HG03575 (cell line): ENCODE results near the gene HNRNPUL2.

Experiments used
- ATAC-seq: cut with Tn5 transposase; IDR thresholded peaks from one replicate; pipeline ENCODE4 v1.9.1; 2021; ENCODE audit not compliant: unreplicated experiment, insufficient number of reproducible peaks, low FRiP score; ENCODE audit errors: extremely low read depth

HNRNPUL2 gene

DNA sequence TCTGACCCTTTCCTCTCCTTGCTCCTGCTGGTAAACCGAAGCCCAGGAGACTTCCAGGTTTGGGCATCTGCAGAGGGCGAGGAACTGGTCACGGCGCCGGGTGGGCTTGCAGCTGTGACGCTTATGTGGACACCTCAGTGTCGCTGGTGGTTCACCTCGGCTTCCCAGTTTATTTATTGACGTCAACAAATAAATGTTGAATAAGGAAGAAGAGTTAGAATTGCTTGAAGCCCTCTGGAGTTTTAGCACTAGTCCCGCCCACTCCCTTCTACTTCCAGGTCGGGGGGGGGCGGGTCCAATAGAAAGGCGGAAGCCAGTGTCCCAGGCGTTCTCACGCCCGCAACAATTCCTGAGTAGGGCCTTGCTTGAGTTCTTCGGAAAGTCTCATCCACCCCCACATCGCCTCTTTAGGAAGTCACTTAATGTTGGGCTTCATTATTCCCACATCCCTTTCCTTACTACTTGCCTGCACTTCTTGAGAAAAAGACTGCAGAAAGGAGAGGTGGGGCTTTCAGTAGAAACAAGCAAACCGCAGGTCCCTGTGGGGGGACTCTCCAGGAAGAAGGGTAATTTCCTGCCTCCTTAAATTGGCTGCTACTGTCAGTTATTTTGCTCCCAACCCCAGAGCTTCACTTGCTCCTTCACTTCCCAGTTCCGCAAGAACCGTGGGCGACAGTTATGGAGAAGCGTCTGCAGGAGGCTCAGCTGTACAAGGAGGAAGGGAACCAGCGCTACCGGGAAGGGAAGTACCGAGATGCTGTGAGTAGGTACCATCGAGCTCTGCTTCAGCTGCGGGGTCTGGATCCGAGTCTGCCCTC is 1.1 kb upstream of the HNRNPUL2 start, which contains the start of gene TTC9C:
TSS of gene TTC9C (plus strand) at position 316 of the 818 bp plus-strand sequence. CDS start at position 679, 363 bp downstream.
- peak; percentile 4 for ATAC-seq

DNA sequence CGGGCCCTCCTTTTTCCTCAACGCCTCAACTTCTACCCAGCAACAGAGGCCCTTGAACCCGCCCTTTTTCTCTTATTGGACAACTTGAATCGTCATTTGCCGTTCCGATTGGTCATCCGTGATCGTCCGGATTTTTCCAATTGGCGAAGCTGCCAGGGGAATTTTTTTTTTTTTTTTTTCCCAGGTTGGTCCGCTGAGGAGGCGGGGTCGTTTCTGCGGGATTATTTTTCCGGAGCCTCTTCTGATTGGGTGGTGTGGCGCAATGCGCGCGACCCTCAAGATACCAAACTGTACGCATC is 564 bp upstream of the HNRNPUL2 start:
- ATAC-seq: peak; percentile 43

DNA sequence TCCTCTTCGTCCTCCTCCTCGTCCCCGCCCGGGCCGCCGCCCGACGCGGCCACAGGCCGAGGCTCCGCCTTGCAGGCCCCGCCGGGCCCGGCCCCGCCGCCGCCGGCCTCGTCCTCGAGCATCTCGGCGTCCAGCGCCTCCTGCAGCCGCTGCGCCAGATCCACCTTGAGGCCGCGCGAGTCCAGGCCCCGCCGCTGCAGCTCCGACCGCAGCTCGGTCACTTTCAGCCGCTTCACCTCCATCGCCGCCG is 417 bp downstream of the HNRNPUL2 start:
- no peak for ATAC-seq

DNA sequence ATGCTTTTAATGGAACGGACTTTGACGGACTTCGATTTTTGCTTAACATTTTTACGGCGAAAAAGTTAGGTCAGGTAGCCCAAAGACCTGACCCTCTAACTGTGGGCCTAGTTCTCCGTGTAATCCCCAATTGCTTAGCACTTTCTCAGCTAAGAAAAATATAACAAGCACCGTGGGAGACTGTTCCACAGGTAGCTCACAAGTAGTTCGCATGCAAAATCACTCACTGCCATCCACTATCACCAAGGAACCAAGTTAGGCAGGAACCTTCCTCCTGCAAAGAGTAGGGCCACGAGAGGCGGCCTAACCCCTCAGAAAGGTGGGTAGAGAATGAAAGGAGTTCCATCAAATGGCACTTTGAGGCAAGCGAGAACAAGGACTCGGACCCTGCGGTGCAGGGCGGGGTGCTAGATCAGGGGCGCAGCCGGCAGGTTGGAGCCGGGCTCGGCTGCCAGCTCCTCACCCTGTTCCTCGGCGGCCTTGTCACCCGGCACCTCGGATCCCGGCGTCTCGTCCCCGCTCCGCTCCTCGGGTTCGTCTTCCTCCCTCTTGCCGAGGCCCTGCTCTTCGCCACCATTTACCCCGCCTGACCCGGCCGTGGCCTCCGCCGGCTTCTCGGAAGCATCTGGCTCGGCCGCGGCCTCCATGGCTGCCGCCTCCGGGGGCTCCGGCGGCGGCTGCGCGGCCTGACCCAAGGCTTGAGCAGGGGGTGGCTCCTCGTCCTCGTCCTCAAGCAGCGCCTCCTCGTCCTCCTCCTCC is 922 bp downstream of the HNRNPUL2 start:
- ATAC-seq: no peak

DNA sequence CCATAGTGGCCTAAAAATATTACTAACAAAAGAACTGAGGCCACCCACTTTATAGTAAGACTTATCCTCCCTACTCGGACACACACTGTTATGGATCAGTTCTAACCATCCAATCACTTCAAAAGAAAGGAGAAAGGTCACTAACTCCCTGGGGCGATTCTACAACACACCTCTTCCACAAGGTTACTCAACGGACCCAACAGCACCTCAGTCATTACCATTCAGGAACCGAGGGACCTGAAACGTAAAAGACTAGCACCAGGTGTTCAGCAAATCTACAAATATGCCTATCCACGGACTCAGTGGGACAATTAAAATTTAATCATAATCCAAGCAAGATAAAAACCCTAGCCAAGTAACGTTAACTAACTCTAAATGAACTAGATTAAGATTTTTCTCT is 1.6 kb downstream of the HNRNPUL2 start:
- ATAC-seq: no peak

DNA sequence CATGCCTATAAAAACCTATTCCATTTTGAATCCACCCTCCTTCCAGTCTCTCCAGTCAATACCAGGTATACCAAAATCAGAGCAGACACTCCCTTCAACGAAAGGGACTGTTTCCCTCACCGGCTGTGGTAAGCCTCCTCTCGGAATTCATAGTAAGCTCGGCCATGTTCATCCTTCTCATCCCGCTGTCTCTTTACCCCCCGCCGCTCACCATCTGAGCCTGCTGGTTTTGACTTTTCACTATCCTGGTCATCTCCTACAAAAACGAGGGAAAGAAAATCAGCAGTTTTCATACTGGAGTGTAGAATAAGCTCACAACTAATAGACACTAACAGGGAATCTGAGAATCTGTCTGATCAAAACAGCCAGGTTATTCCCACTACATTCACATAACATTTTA is 3.1 kb downstream of the HNRNPUL2 start:
- ATAC-seq: no peak

DNA sequence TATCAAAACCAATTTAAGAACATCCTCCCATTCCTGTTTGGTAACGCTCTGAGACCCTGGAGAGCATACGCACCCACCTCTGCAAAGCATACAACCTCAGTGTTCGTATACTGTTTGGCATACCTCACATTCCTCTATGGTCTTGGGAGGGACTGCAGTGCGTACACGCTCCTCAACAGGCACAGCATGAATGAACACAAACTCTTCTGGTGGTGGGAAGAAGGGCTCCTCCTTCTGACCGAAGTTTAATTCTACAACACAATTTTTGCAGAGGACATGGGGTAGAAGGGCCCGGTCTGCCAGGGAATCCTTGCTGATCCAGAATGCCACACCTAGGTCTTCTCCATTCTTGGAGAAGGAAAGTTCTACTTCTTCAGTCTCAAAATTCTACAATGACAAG is 5.3 kb downstream of the HNRNPUL2 start:
- no peak for ATAC-seq

DNA sequence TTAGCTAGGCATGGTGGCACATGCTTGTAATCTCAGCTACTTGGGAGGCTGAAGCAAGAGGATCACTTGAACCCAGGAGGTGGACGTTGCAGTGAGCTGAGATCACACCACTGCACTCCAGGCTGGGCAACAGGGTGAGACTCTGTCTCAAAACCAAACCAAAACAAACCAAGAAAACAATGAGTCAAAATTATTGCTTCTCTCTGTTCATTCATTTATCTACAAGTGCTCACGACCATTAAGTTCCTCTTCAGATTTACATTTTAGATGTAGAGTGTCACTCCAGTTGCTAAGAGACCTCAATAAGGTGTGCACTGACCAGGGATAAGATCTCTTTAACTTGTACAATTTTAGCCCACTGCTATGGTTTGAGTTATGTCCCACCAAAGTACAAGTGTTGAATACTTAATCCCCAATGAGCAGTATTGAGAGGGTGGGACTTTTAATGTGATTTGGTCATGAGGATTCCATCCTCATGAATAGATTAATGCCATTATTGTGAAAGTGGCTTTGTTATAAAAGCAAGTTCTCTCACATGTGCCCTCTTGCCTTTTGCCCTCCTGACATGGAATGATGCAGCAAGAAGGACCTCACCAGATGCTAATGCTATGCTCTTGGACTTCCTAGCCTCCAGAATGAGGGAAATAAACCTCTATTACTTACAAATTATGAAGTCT is 7.8 kb downstream of the HNRNPUL2 start:
- ATAC-seq: no peak

DNA sequence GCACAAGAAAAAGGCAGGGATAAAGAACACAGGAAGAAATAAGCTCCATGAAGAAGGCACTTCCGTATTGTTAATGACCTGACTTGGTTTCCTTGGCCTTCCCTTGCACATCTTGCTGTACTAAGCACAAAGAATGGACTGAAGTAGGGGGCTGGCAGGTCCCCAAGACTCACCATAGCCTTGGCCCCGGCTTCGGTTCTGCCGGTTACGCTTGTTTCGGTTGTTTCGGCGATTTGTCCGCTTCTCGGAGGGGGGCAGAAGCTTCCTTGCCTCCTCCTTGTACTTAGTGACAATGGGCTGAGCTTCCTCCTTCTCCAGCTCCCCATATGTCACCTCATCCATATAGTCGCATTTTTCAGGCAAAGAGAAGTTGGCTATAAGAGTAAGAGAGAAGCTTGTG is 10.4 kb downstream of the HNRNPUL2 start:
- ATAC-seq: no peak

DNA sequence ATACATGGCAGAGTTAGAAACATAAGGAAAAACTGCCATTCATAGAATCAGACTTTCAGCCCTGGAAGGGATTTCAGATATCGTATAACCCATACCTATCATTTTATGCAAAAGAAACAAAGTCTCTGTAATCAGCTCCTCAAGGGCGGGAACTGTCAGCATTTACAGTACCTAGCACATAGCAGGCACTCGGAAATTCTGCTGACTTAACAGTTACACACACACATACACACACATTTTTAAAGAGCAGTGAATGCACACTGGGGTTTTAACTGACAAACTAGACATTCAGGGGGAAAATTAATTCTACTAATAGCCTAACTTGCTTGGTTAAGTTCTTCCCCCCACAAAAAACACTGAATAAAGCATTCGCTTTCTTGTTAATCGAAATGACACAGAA is 11.1 kb downstream of the HNRNPUL2 start:
- ATAC-seq: no peak

DNA sequence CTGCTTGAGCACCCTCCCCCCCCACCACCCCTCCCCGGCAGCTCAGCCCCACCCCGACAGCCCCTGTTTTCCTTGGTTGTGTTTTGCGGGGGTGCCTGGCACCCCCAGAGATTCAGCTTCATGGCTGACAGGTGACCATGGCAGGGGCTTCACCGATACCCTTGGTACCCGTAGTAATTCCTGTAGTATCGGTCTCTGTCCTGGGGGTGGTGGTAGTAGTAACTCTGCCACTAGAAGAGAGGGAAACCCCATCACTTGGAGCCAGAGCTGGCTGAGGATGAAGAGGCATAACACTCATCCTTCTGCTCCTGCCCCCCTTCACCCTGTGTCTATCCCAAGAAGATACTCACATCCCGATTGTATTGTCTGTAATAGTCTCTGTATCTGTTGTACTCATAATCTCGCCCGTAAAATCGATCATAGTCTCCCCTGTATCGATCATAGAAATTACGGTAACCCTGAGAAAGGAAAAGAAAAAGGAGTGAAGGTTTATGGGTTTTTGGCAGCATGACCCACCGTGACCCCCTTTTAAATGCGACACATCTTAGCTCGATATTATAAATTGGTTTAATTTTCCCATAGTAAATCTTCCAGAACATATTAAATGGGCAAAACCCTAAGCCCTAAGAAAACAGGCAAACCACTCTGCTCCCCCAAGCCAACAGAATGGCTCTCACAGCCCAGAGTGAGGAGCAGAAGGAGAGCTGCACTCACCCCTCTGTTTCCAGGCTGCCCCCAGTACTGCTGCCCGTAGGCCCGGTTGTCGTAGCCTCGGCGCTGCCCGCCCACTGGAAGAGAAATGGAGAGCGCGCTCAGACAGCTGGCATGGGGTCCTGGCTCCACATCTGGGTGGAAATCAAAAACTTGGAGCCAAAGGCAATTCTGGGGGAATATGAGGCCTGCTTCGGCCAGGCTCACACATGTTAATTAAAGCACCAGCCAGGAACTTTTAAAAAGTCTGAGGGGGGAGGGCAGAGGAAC is 11.8 kb downstream of the HNRNPUL2 start:
- ATAC-seq: no peak

DNA sequence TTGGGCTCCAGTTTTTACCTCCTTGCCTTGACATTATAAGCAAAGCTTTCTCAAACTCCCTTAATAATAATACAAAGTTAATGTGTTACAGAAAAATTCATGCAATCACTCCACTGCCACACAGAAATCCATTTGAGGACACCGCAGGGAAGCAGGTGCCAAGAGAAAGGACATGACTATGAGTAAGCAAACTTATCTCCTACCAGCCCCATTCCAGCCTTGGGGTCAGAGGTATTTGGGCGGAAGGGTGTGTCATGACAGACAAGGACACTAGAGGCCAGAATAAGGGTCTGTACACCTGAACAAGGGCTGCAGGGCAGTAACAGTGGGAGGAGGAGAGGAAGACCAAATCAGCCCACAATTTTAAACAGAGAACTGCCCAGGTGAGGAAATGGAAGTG is 13.9 kb downstream of the HNRNPUL2 start:
- no peak for ATAC-seq

DNA sequence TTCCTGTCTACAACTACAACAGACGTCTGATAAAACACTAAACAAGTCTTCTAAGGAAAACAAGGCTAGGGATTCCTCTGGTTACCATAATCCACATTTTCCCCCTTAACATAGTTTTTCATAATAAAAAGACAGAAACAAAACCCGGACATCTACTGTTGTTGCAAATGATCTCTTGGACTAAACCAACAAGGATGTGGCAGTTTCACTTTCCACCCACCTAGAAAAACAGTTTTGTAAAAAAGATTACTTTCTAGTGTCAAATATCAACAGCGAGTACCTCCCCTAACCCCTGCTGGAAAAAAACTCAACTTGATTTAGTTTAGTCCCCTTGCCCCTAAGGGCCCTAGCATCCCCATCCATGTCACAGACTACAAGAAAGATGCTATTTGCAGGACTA is 14.4 kb downstream of the HNRNPUL2 start:
- no peak for ATAC-seq

DNA sequence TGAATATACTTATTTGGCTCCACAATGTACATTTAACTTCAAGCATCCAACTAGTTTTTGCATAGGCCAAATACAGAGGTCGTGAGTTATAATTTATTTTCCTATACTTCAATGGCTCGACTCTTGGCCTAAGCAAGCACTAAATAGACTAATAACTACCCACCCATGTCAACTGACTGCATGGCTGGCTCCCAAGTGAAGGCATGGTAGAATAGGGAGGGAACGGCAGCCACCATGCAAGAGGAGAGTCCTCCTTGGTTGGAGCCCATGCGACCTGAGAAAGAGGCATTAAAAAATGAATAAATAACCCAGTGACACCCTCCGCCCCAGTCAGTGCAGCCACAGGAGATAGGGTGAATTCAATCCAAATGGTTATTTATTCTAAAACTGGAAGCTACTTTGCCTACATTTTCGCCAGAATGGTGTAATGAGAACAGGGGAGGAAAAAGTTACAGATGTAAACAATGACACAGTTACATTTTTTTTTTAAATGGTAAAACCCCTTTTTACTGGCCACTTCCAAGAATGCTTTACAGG is 14.9 kb downstream of the HNRNPUL2 start:
- ATAC-seq: no peak

DNA sequence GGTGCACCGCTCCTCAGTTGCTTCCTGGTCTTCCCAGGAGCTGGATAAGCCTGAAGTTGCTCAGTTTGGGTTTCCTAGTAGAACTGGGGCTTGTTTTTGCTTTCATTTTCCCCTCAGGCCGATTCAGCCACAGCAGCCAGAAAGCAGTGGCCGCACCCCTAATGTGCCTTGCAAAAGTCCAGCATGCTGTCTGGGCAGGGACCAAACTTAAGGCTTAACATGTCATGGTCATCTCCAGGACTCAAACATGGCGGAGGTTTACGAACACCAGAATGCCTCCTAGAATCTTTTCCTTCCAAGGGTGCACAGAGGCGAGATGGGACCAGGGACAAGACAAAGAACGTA is 17.3 kb downstream of the HNRNPUL2 start:
- no peak for ATAC-seq

DNA sequence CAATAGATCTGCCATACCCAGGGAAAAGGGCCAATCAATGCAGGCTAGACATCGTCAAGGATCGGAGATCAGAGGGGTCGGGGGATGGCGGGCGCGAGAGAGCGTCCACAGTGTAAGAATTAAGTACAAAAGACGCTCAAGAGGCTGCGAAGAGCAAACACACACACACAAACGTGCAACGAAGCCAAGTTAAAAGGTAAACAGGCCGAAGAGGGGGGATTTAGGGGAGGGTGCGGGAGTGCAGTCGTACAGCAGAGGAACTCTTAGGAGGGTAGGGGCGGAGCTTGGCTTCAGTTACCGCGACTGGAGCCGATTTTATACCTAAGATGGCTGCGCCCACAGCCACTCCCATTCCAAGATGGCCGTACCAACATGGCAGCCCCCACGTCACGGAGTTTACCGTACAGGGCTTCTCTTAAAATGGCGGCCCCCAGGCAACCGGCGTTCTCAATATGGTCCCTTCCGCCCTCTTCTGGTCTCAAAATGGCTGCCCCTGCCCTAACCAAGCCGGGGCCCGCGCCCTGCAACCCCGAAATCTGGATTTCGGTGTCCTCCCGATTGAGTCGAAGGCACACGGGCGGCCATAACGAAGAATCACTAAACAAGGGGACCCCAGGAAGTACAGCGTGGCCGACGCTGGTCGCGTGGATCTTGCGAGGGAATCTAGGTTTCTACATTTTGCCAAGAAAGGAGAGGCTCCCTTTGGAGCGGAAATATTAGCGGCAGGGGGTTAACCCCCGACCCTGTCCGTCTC is 17.8 kb downstream of the HNRNPUL2 start:
- ATAC-seq: peak; percentile 39

DNA sequence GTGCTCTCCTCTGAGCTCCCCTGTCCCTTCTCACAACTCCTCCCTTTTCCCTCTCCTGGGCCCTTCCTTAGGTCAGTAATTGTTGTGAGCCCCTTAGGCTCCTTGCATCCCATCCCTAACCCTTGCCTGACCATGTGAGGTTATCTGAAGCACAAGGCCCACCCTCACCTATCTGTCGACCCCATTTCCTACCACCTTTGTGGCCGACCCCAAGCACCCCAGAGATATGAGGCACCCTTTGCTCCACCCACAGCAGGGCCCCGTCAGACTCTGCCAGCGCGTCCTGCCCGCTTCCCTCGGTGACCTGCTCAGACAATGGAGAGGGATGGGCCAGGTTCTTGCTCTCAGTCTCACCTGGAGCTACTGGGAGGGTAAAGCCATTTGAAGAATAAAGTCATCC is 18.5 kb downstream of the HNRNPUL2 start:
- ATAC-seq: no peak

DNA sequence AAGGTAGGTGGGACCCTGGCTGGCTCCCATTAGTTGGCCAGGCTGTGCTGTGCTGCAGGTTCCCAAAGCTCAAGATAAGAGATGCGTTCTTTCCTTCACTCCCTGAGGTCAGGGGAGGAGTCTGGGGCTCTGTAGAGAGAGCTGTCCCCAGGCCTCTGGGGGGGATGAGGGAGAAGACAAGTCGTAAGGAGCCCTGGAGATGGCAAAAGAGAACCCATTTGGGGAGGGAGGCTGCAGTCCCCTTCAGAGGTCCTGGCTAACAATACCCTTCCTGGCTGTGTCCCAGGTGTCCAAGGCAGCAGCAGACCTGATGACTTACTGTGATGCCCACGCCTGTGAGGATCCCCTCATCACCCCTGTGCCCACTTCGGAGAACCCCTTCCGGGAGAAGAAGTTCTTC is 18.9 kb downstream of the HNRNPUL2 start:
- ATAC-seq: no peak
